Activated naive CD8-positive, alpha-beta T cell treated with anti-CD3 and anti-CD28 coated beads, Interleukin-2, amount 50 U/mL, for 16 hours (primary cell): ENCODE results near the gene TMEM184C.

Experiments used
- DNase-seq: peaks from one replicate; pipeline ENCODE4 v3.0.0-alpha.2; 2020; ENCODE audit warnings: low read depth, low spot score

Gene TMEM184C

GRCh38 chr4:147655639-147656038, 38.4 kb downstream of the TMEM184C start:
- no peak for DNase-seq

GRCh38 chr4:147658501-147658900, 41.3 kb downstream of the TMEM184C start:
- DNase-seq = no peak

GRCh38 chr4:147674073-147674472, 56.9 kb downstream of the TMEM184C start:
- DNase-seq = no peak

GRCh38 chr4:147674496-147674895, 57.3 kb downstream of the TMEM184C start:
- no peak for DNase-seq

GRCh38 chr4:147678106-147678505, 60.9 kb downstream of the TMEM184C start:
- DNase-seq = no peak

- no peak for DNase-seq
These were observed 61.8 kb downstream of the TMEM184C start for GRCh38 chr4:147678796-147679549.

- DNase-seq = no peak
These were observed 65.6 kb downstream of the TMEM184C start for GRCh38 chr4:147682755-147683154.

- no peak for DNase-seq
These were observed 66.0 kb downstream of the TMEM184C start for GRCh38 chr4:147683188-147683591.

- peak; percentile 69 for DNase-seq
These were observed 66.8 kb downstream of the TMEM184C start, which contains the start of gene PRMT9 for GRCh38 chr4:147683717-147684700. PRMT9 (minus strand) TSS chr4:147684163; CDS start chr4:147683987, 176 bp downstream.

GRCh38 chr4:147689067-147689466, 71.9 kb downstream of the TMEM184C start:
- DNase-seq = no peak

GRCh38 chr4:147691820-147692219, 74.6 kb downstream of the TMEM184C start:
- no peak for DNase-seq

- DNase-seq = no peak
These were observed 76.0 kb downstream of the TMEM184C start for GRCh38 chr4:147693218-147693617.

GRCh38 chr4:147696866-147697265, 79.7 kb downstream of the TMEM184C start:
- no peak for DNase-seq

GRCh38 chr4:147704846-147705245, 87.6 kb downstream of the TMEM184C start:
- DNase-seq = no peak

GRCh38 chr4:147707892-147708672, 90.9 kb downstream of the TMEM184C start:
- no peak for DNase-seq

- no peak for DNase-seq
These were observed 92.8 kb downstream of the TMEM184C start for GRCh38 chr4:147709999-147710398.

- no peak for DNase-seq
These were observed 97.6 kb downstream of the TMEM184C start for GRCh38 chr4:147714575-147715401.

GRCh38 chr4:147717878-147718277, 100.7 kb downstream of the TMEM184C start:
- no peak for DNase-seq
